Stimulated activated CD4-positive, alpha-beta T cell treated with anti-CD3 and anti-CD28 coated beads, Interleukin-15, amount 100 ng/mL, for 1 hour (primary cell): Measurements from ENCODE around the gene PRUNE2.

Experiments used
- DNase-seq, 2 donors: peaks; one replicate each; pipeline ENCODE4 v3.0.0-alpha.2; 2020; ENCODE audit warnings: low read depth in 1 of 2, low spot score in 1 of 2

The PRUNE2 gene

GRCh38 chr9:76902395-76902794 is 3.5 kb downstream of the PRUNE2 start:
- no peak for DNase-seq

- DNase-seq: no peak
These were observed 4.1 kb downstream of the PRUNE2 start for GRCh38 chr9:76901801-76902200.

GRCh38 chr9:76900884-76901440 is 5.0 kb downstream of the PRUNE2 start:
- DNase-seq: no peak

- DNase-seq: no peak
These were observed 7.1 kb downstream of the PRUNE2 start for GRCh38 chr9:76898786-76899185.

- no peak for DNase-seq
These were observed 7.9 kb downstream of the PRUNE2 start for GRCh38 chr9:76897804-76898525.

- DNase-seq: no peak
These were observed 9.9 kb downstream of the PRUNE2 start for GRCh38 chr9:76896035-76896434.

GRCh38 chr9:76895186-76895585 is 10.7 kb downstream of the PRUNE2 start:
- DNase-seq: no peak

GRCh38 chr9:76894198-76894597 is 11.7 kb downstream of the PRUNE2 start:
- no peak for DNase-seq

GRCh38 chr9:76893395-76893932 is 12.4 kb downstream of the PRUNE2 start:
- no peak for DNase-seq

- no peak for DNase-seq
These were observed 14.0 kb downstream of the PRUNE2 start for GRCh38 chr9:76891874-76892273.

GRCh38 chr9:76891279-76891678 is 14.6 kb downstream of the PRUNE2 start:
- DNase-seq: no peak

- DNase-seq: no peak
These were observed 18.0 kb downstream of the PRUNE2 start for GRCh38 chr9:76887951-76888350.

GRCh38 chr9:76887003-76887821 is 18.7 kb downstream of the PRUNE2 start:
- DNase-seq: no peak

- DNase-seq: no peak
These were observed 19.6 kb downstream of the PRUNE2 start for GRCh38 chr9:76886318-76886717.

GRCh38 chr9:76884823-76885222 is 21.1 kb downstream of the PRUNE2 start:
- DNase-seq: no peak

- no peak for DNase-seq
These were observed 22.5 kb downstream of the PRUNE2 start for GRCh38 chr9:76883341-76883855.

- no peak for DNase-seq
These were observed 23.2 kb downstream of the PRUNE2 start for GRCh38 chr9:76882686-76883085.

- DNase-seq: no peak
These were observed 25.7 kb downstream of the PRUNE2 start for GRCh38 chr9:76880210-76880609.

- no peak for DNase-seq
These were observed 27.0 kb downstream of the PRUNE2 start for GRCh38 chr9:76878933-76879332.

GRCh38 chr9:76877961-76878360 is 28.0 kb downstream of the PRUNE2 start:
- no peak for DNase-seq

GRCh38 chr9:76876098-76876497 is 29.8 kb downstream of the PRUNE2 start:
- no peak for DNase-seq

GRCh38 chr9:76873821-76874220 is 32.1 kb downstream of the PRUNE2 start:
- DNase-seq: no peak
